SKM-1 (cell line): ENCODE data around the gene RIPOR2.

ENCODE experiments used
- DNase-seq: peaks from one replicate; lab custom pipeline; 2025; ENCODE audit not compliant: unreplicated experiment; lab: John Stamatoyannopoulos, UW

RIPOR2 gene

DNA sequence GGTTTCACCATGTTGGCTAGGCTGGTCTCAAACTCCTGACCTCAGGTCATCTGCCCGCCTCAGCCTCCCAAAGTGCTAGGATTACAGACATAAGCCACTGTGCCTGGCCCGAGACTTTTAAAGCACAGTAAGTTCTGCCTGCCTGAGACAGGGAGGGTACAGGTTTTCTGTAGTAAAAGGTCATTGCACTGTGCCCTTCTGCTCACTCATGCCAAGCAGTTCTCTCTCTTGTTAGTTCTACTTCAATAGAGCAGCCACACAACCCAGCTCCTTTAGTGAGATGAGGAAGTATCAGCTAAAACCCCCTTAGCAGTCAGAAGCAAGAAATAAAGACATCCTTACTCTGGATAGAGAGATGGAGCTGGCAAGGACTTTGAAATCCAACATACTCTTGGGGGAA is 84.7 kb downstream of the RIPOR2 start:
- DNase-seq = no peak

DNA sequence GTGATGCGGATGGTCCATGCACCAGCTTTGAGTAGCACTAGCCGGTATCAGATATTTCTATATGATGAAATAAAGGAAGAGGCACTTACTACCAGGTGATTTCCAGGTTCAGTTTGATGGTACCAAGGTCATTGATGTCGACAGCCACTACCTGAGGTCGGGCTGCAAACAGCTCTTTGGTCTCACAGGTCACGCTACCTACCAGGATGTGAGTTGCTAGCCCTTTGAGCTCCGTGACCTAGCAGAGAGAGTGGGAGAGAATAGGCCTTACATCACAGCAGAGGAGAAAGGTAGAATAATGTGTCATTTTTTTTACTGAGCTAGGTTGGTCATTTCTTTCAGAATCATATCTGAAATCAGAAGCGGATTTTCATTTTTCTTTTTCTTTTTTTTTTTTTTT is 86.0 kb downstream of the RIPOR2 start:
- DNase-seq = no peak

DNA sequence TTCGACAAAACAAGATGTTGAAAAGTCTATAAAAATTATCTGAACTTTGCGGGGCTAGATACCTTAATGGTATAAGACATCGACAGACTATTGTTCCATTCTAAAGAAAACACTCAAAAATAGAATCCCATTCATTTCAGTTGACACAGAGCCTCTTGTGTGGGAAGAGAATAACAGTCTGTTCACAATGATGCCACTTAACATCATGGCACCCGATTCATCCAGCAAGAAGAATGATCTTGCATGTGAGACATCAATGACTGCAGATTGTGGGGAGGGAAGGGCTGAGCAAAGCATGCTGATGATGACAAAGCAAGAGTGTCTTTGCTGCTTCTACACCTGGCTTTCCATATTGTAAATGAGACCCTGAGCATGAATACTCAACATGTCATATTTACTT is 87.3 kb downstream of the RIPOR2 start:
- no peak for DNase-seq

DNA sequence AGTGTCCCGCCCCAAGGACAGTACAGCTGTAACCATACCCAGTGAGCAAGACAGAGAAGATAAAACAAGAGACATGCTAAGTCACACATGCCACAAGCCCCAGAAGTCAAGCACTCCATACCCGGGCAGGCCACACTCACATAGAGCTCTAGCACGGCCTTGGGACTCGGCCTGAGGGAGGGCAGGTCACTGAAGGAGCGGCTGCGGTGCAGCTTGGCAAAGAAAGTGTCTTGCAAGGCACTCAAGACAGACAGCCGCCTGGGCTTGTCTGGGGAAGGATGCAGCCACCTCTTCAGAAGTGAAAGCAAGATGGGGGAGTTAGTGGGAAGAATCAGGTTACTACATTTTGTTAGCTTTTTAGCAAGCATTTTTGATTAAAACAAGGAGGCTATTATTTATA is 88.4 kb downstream of the RIPOR2 start:
- DNase-seq = no peak

DNA sequence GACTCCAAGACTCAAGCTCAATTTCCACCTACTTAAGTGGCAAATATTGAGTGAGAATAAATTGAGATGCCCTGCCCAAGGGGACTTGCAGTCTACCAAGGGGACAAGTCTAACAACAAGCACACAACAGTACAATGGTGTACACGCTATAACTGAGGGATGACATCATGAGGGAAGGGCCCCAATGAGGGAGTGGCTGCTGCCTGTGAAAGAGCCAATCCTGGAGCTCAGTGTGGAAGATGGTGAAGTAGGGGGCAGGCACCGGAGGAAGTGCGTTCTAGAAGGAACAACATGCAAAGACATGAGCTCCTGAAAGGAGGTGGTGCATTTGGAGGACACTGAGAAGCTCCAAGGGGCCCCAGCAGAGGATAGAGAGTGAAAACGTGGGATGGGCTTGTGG is 90.2 kb downstream of the RIPOR2 start:
- no peak for DNase-seq

DNA sequence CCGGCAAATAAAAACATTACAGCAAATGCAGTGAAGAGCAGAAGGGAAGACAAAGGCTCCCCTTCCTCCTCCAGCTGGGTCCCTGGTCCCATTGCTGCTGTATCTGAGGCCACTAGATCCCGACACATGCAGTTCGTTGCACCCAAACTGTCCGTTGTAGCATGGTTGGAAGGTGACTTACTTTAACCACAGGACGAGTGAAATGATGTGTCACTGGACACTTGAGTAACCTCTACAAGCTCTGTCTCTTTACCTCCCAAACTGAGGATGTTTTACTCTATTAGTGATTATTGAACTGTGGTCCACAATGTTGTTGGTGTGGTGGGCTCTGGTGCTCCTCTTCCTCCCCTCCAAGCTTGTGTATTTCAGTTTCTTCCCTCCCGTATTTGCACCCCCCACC is 90.9 kb downstream of the RIPOR2 start:
- DNase-seq = no peak

DNA sequence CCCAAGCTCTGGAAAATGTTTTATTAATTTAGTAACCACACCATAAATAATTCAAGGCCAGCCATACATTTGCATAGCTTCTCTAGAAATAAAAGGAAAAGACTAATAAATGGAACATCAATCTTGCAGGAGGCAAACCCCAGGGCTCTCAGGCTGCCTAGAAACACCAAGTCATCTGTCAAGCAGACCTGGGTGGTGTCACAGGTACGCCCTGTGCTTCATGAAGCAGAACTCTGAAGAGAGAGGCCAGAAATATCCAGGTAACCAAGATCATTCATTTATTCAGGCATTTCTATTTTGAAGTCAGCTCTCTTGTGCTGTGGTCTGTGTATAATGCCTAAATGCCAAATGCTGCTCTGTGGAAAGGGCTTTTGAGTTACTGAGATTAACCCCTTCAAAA is 91.7 kb downstream of the RIPOR2 start:
- DNase-seq = no peak

DNA sequence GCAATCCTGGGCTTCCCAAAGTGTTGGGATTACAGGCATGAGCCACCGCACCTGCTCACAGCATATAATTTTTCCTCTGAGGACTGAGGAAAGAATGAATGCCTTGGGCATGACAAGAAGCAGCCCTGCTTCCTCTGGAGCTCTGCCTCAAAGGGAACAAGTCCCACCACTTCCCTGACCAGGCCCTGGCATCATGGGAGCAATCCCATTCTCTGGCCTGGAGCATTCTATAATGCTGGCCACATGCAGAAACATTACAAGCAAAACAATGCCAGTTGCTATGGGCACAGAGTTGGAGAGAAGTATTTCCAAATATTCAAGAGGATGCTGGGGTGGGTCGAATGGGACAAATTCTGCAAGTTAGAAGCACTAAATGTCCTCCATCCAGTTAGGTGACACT is 95.6 kb downstream of the RIPOR2 start:
- no peak for DNase-seq

DNA sequence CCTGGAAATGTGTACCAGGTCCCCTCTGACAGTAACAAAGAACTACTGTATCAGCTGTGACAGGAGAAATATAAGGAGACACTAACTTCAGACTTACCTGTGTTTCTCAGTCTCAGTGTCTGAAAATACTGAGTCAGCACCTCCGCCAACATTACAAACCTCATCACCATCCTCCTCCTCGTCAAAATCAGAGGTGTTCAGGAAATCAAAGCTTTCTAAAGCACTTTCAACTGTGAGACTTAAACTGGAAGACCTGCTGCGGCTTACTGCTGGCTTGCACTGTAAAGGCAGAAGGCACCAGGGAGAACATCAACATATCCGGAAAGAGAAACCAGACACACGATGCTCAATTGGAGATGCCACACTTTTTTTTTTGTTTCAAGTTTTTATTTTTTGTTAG is 96.8 kb downstream of the RIPOR2 start:
- no peak for DNase-seq

DNA sequence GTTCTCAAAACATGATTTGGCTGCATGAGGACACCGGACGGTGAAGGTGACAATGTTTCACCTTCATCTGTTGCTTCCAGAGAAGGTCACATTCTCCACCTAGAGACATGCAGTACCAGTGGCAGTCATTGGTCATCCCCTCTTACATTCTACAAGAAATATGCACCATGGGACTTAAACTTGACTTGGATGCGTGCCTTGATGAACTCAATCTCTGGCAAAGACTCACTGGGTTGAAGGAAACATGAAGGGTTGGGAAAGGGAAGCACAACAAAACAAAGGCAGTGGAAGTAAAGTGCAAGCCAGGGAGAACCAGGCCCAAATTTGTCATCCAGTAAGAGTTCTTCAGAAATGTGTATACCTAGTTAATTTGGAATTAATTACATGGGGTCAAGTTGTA is 97.7 kb downstream of the RIPOR2 start:
- no peak for DNase-seq

DNA sequence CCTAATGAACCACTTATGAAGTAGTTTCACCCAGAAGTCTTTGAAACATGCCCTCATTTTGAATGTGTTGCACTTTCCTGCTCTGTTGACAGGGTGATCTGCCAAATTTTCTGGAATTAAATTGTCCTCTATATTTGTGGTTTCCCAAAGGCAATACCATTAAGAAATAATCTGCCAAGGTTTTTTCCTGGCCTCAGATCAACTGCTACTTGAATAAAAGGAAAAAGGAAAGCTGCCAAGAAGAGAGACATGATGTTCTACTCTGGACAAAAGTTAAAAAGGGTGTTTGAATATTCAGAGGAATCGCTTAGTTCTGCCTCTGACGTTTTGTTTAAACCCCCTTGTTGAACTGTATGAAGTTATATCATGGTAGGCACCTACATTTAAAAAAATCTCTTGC is 99.7 kb downstream of the RIPOR2 start:
- no peak for DNase-seq

DNA sequence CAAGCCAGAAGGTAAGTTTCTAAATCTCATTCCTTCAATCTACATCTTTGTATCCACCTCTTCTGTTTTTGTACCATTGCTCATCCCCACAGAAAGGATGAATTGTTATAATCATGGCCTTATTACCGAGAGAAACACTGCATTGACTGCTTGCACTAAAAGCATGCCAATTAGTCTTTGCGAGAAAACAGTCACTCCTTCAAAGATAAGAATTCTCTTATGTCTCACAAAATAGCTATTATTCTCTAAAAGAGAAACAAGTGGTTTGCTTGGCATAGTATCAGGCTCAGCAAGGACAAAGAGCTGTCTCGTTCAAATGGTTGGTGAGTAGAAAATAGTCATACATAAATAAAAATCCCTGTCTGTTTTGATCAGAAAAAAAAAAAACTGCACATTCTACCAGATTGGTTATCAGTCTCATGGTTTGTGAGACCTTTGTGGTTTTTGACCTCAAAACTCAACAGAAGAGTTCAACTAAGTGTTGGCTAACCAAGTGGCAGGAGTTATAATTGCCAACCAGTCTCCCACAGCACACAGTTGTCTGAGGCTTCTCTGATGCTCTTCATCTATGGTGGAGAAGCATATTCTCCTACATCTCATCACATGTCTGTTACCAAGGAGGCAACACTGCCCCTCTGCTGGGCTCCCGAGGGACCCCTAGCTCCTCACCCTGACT is 101.9 kb downstream of the RIPOR2 start:
- DNase-seq = no peak

DNA sequence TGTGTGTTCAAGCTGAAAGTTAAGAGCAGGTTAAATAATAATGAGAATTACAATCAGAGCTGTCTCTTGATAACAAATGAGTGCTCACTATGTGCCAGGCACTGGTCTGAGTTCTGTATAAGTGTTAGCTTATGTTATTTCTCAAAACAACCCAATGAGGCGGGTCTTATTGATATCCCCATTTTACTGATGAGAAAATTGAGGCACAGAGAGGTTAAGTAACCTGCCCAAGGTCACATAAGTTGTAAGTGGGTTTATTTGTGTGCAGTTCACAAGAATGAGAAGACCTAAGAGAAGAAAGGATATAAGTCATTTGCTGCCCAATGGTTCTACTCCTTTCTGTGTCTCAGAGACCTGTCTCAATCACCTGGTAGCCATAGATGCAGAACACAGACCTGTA is 103.0 kb downstream of the RIPOR2 start:
- DNase-seq = no peak

DNA sequence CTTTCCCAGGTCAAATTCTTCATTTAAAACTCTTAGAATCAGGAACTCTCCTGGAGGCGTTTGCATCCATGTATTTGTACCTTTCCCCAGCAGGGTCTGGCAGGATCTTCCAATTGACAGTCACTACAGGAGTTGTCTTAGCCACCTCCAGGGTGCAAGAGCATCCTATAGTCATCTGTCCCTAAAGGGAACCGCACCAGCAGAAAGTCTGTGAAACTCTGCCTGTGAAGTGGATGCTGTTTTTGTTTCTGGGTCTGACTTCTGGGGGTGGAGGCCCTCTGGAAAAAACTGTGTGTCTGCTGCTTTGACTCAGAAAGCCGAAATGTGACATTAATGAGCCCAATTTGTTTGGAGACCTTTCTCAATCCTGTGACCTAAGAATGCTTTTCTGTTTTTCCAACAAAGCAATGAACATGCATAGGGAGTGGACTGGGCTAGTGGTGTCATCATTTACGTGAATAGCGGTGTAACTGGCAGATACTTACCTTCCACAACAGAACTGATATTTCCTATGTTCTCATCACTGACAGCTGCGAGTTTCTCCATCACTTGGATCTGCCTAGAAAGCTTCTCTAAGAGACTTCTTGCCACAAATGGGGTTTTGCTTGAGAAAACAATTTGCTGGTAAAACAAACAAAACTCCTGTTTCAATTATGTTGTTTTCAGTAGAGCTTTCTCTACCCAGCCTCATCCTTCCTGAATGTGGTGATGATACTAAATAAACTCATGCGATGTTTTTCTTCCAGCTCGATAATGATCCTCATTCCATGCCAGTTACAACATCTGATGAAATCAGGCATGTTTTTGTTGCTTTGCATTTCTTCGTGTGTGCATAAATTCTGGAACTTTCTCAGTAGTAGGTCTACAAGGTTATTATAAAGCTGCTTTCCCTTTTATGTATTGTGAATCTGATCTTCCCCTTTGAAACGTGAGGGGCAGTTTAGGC is 103.7 kb downstream of the RIPOR2 start:
- no peak for DNase-seq

DNA sequence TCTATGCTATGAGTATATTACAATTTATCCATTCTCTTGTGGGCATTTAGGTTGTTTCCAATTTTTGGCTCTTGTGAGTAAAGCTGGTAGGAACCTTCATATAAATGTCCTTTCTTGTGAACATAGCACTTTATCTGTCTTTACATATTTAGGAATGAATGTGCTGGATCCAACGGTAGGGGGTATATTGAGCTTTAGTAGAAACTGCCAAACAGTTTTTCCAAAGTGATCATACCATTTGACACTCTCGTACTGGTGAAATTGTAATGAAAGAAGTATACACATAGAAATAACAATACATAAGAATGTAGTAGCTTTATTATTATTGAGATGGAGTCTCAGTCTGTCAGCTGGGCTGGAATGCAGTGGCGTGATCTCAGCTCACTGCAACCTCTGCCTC is 106.1 kb downstream of the RIPOR2 start:
- no peak for DNase-seq

DNA sequence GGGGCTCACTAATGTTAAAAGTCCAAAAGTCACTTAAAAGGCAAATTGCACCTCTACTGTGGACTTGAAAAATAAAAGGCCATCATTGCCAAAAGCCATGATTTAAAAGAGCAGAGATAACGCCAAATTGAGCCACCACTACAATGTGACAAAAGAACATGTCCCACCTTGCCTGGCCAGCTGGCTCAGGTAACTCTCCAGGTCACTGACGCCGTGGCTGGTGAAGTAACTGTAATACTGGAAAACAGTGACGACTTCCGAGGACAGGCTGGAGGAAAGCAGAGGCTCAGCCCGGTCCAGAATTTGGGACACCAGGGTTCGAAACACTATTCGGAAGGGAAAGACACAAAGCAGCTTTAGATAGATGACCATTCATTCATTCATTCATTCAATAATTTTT is 107.8 kb downstream of the RIPOR2 start:
- DNase-seq = no peak

DNA sequence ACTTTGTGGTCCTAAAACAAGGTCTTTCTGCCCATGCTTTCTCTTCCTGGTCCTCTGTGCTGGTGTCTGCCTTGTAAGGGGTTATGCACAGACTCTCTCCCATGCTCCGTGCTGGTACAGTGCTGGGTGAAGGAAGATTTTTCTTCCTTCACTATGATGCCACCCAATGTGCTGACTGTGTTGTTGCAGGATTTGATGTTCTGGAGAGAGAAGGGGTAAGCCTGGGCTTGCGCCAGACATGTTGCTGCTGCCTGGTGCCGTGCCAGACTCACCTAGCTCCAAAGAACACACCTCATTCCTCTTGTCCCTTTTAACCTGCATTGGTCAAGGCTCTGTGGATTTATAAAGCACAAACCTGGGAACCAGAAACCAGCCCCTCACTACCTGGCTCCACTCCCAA is 108.6 kb downstream of the RIPOR2 start:
- no peak for DNase-seq

DNA sequence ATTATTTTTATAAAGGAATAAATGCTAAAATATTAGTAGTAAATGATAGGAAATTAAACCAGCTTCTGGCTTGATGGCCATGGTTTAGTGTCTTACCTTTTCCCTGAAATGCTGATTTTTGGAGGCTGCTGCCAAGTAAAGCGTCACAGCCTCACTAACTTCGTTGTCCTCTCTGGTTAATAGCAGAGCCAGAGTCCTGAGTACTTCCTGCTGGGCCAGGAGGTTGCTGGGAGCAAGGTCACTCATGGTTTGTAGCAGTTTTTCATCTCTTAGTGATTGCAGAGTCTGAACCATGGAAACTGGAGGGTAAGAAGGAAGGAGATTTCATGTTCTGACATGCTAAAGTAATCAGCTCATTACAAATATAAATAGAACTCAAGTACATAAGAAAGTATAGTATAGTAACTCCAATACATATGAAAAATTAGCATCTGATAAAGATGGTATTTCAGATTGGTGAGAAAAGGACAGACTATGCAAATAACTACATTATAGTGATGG is 110.6 kb downstream of the RIPOR2 start:
- DNase-seq = no peak

DNA sequence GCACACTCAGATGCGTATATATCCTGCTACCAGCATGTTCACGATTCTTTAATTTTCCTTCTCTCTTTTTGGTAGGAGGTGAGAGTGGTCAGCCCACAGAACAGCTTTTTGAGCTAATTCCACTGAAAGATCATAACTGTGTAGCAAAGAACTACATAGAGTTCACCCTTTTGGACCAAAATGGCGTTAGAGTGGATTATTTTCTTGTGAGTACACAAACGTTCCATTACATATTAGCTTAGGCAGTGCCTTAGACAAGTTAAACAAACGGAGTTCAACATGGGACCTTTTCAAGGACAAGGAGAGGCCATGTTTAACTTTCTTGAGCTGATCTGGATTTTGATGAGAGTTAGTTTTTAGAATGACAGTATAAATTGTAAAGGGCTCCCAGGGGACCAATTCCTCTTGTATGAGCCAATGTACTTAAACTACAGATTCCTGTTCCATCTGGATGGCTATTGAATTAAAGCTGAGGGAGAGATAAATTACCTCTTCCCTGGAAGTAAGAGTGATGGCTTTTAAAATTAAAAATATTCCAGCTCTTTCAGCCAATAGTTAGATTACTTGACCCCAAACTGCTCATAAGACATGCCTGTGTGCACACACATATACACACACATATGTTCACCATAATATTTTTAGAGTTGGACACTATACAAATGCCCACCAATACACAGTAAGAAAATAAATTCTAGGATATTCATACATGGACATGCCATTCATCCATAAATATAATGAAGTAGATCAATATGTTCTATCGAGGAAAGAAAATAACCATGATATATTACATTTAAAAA is 111.4 kb downstream of the RIPOR2 start:
- no peak for DNase-seq

DNA sequence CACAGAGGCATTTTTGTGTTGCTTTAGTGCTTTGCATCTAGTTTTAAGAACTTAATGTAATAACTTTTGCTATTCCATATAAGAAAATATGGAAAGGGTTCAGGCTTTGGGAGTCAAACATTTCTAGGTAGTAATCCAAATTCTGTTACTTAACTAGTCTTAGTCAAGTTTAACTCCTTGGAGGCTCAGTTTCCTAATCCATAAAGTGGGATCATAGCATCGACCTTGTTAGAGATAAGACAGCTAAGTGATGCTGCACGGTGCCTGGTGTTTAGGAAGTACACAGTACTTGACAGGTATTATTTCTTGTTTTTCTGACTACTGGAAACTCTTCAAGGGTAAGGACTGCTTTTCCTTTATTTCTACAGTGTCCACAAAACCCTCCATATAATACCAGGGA is 112.6 kb downstream of the RIPOR2 start:
- DNase-seq = no peak

DNA sequence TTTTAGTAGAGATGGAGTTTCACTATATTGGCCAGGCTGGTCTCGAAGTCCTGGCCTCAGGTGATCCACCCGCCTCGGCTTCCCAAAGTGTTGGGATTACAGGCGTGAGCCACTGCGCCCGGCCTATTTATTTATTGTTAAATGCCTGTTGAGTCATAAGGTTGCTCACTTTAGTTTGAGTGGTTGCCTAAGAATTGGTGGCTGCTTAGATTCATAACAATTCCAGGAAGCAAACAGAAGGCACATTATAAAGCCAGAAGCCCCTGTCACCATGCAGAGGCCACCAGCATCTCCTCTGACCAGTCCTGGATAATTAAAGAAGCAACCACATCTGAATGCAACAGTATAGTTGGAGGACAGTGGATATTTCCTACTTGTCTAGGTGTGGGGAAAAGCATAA is 113.1 kb downstream of the RIPOR2 start:
- DNase-seq = no peak
